ENCODE results near the gene MCM7.

The MCM7 gene

GRCh38 chr7:100065452-100066186 is 35.6 kb downstream of the MCM7 start:
- no peak for ATAC-seq

GRCh38 chr7:100064162-100064561 is 37.0 kb downstream of the MCM7 start:
- no peak for ATAC-seq

- ATAC-seq: no peak
Measured at GRCh38 chr7:100063376-100063775, 37.8 kb downstream of the MCM7 start.

GRCh38 chr7:100061518-100062193 is 39.5 kb downstream of the MCM7 start:
- ATAC-seq: no peak

- ATAC-seq: no peak
Measured at GRCh38 chr7:100059251-100059739, 41.9 kb downstream of the MCM7 start.

- ATAC-seq: no peak
Measured at GRCh38 chr7:100057006-100057405, 44.2 kb downstream of the MCM7 start.

- ATAC-seq: no peak
Measured at GRCh38 chr7:100053215-100053614, 48.0 kb downstream of the MCM7 start.

- ATAC-seq: no peak
Measured at GRCh38 chr7:100051611-100052010, 49.6 kb downstream of the MCM7 start.

GRCh38 chr7:100049441-100050291 is 51.5 kb downstream of the MCM7 start, which contains the start of gene ZSCAN21:
Gene ZSCAN21 (plus strand): TSS chr7:100049774. CDS start chr7:100057007, 7,233 bp downstream.
- peak; percentile 95 to 97 for ATAC-seq

GRCh38 chr7:100048680-100049079 is 52.5 kb downstream of the MCM7 start:
- ATAC-seq: no peak

- no peak for ATAC-seq
Measured at GRCh38 chr7:100044718-100045117, 56.5 kb downstream of the MCM7 start.
